Peyer's patch (tissue), 4 donors: ENCODE results near the gene CCDC83. TPM values are rescaled to one million over a fixed set of nuclear protein-coding genes. Genes with fewer than 3 reads are reported as not detected.

Experiments
- DNase-seq, 3 donors: peaks; one replicate each; pipeline ENCODE4 v3.0.0-alpha.2; 2017 to 2019
- H3K27ac ChIP-seq, 4 donors: fragments of 200-600 bp; sonication (generic); one replicate each; pipeline ENCODE4 v1.5.1; 2016 to 2019
- H3K27me3 ChIP-seq, 2 donors: fragments of 200-600 bp; sonication (generic); one replicate each; pipeline ENCODE4 v1.5.1; 2019
- H3K36me3 ChIP-seq, 3 donors: fragments of 200-600 bp; sonication (generic); one replicate each; pipeline ENCODE4 v1.5.1; 2016 to 2019
- H3K4me1 ChIP-seq, 4 donors: fragments of 200-600 bp; sonication (generic); one replicate each; pipeline ENCODE4 v1.5.1; 2016 to 2019
- H3K4me3 ChIP-seq, 4 donors: fragments of 200-600 bp; sonication (generic); 1 replicate in 3 of 4; 2 replicates in 1 of 4; pipeline ENCODE4 v1.5.1; 2016 to 2019; ENCODE audit warnings: mild to moderate bottlenecking in 1 of 4
- H3K9me3 ChIP-seq, 4 donors: fragments of 200-600 bp; sonication (generic); one replicate each; pipeline ENCODE4 v1.5.1; 2016 to 2019; ENCODE audit warnings: mild to moderate bottlenecking in 1 of 4
- POLR2A ChIP-seq, 2 donors: fragments of 450-650 bp; IDR thresholded peaks; one replicate each; pipeline ENCODE4 v1.5.1; 2017; ENCODE audit warnings: antibody characterized with exemption in 2 of 2, mild to moderate bottlenecking in 2 of 2, moderate library complexity in 2 of 2
- total RNA-seq, 4 donors: library from RNA; depleted of rRNA; stranded (reverse); fragments of >200 nt; gene quantifications; one replicate each; pipeline ENCODE4 v1.1.0, GENCODE V29; 2016
- TF ChIP-seq, protein P1 (sequence below), 6 experiments: fragments of 450-650 bp in 4 of 6; fragments of 200-600 bp in 2 of 6; sonication (generic) in 1 of 6; IDR thresholded peaks; one replicate each; pipeline ENCODE4 v1.5.1; 2017 to 2019; ENCODE audit warnings: antibody characterized with exemption in 6 of 6, mild to moderate bottlenecking in 3 of 6, moderate library complexity in 1 of 6

Gene CCDC83
- total RNA-seq, 4 donors from 2014 or later: not detected

DNA sequence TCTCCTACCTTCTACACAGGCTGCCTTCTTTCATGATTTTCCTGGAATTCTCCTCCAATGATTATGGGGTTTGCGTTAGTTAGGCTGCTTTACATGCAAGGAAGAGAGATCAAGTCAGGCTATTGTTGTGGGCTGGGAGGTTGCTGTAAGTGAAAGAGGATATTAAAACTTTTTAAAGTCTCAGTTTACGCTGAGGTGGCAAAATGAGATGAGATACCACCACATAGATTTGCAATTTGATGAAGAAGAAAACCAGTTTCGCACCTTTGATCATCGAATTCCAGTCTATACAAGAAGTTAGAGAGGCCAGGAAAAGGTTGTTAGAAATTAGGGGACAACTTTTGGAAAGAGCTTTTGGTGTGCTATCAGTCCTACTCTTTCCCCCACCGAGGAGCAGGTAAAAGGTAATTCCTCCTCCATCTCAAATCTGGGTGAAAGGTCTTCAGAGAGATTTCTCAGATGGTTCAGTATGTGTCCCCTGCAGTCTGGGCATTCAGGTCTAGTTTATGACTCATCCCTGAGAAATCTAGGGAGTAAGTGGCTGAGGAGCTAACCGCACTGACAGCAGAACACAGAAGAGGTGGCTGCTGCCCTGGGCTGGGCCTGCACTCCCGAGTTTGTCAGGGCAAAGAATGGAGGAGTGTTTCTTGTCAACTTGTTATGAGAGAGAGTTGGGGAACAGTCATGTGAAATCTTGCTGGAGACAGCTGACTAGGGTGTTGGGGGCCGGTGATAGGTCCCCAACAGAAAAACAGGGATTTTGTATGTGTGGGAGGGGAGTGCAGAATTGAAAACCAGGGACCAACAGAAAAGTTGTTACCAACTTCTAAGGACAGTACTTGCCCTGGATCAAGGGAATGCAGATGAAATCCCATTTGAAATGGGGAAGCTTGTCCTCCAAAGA is 34.7 kb downstream of the CCDC83 start:
- TF ChIP-seq POLR2A (IDR thresholded peaks at IDR 0.05): no peak
- Histone ChIP-seq H3K4me3 (no peak overlapping the region), H3K27ac (no peak overlapping the region), H3K27me3 (no peaks in the 10 kb centered on the region), H3K4me1 (no peaks in the 10 kb centered on the region), H3K36me3 (no peaks in the 10 kb centered on the region), H3K9me3 (no peaks in the 10 kb centered on the region)
- DNase-seq: no peak

GRCh38 chr11:85893395-85893794 is 38.2 kb downstream of the CCDC83 start:
- no peaks in the 10 kb centered on the region for H3K9me3 ChIP-seq
- no peaks in the 10 kb centered on the region for H3K4me1 ChIP-seq
- no peak overlapping the region for H3K4me3 ChIP-seq
- H3K36me3 ChIP-seq: no peaks in the 10 kb centered on the region
- H3K27ac ChIP-seq: no peak overlapping the region
- H3K27me3 ChIP-seq: no peaks in the 10 kb centered on the region
- no peak for DNase-seq
- no peak for TF ChIP-seq POLR2A (IDR thresholded peaks at IDR 0.05)
- TF ChIP-seq, protein P1, sequence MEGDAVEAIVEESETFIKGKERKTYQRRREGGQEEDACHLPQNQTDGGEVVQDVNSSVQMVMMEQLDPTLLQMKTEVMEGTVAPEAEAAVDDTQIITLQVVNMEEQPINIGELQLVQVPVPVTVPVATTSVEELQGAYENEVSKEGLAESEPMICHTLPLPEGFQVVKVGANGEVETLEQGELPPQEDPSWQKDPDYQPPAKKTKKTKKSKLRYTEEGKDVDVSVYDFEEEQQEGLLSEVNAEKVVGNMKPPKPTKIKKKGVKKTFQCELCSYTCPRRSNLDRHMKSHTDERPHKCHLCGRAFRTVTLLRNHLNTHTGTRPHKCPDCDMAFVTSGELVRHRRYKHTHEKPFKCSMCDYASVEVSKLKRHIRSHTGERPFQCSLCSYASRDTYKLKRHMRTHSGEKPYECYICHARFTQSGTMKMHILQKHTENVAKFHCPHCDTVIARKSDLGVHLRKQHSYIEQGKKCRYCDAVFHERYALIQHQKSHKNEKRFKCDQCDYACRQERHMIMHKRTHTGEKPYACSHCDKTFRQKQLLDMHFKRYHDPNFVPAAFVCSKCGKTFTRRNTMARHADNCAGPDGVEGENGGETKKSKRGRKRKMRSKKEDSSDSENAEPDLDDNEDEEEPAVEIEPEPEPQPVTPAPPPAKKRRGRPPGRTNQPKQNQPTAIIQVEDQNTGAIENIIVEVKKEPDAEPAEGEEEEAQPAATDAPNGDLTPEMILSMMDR (IDR thresholded peaks at IDR 0.05): no peak

DNA sequence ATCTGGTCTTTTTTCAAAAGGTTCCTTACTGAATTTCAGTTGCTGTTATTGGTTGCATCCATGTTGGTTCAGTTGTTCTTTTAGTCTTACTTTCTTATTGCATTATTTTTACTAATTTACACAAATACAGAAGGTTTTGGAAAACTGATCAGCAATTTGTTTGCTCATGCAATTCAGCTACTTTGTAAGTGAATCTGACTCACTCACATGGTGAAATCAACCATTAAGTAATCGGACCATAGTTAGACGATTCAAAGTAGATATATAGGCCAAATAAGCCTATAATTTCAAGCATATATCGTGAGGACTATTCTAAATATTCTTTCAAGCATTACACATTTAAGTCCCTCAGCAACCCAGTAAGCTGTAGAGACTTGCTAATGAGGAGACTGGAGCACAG is 41.7 kb downstream of the CCDC83 start:
- no peaks in the 10 kb centered on the region for H3K4me1 ChIP-seq
- TF ChIP-seq, protein P1 (IDR thresholded peaks at IDR 0.05): no peak
- no peak for TF ChIP-seq POLR2A (IDR thresholded peaks at IDR 0.05)
- no peak for DNase-seq
- H3K27me3 ChIP-seq: no peaks in the 10 kb centered on the region
- no peak overlapping the region for H3K27ac ChIP-seq
- no peak overlapping the region for H3K4me3 ChIP-seq
- H3K9me3 ChIP-seq: no peaks in the 10 kb centered on the region
- no peaks in the 10 kb centered on the region for H3K36me3 ChIP-seq

DNA sequence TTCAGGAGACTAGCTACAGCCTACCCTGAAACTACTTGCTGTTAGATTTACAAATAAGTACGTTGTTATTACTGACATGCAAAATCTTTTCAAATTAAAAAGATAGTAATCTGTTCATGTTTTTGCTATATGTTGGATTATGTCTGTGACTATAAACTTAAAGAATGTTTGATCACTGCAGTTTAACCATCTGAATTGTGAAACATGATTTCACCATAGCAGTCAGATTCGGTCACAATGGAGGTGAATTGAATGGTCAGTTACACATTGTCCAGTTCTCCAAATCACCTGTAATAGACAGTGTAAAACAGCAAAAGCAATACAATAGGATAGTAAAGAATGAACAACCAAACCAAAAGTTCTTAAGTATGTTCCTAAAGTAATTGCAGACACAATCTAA is 43.3 kb downstream of the CCDC83 start:
- Histone ChIP-seq H3K4me3 (no peak overlapping the region), H3K36me3 (no peaks in the 10 kb centered on the region), H3K27me3 (no peaks in the 10 kb centered on the region), H3K4me1 (no peaks in the 10 kb centered on the region), H3K27ac (no peak overlapping the region), H3K9me3 (no peaks in the 10 kb centered on the region)
- no peak for DNase-seq
- TF ChIP-seq POLR2A (IDR thresholded peaks at IDR 0.05): no peak

- H3K27ac ChIP-seq: no peak overlapping the region
- no peak overlapping the region for H3K4me3 ChIP-seq
- H3K4me1 ChIP-seq: no peaks in the 10 kb centered on the region
- no peaks in the 10 kb centered on the region for H3K36me3 ChIP-seq
- no peak for DNase-seq
- no peak for TF ChIP-seq POLR2A (IDR thresholded peaks at IDR 0.05)
- TF ChIP-seq, protein P1 (IDR thresholded peaks at IDR 0.05): no peak
- no peaks in the 10 kb centered on the region for H3K27me3 ChIP-seq
- H3K9me3 ChIP-seq: no peaks in the 10 kb centered on the region
Measured at GRCh38 chr11:85902353-85902752, 47.2 kb downstream of the CCDC83 start.

- H3K4me1 ChIP-seq: no peaks in the 10 kb centered on the region
- DNase-seq: no peak
- H3K9me3 ChIP-seq: no peaks in the 10 kb centered on the region
- no peaks in the 10 kb centered on the region for H3K27me3 ChIP-seq
- no peaks in the 10 kb centered on the region for H3K36me3 ChIP-seq
- TF ChIP-seq, protein P1 (IDR thresholded peaks at IDR 0.05): no peak
- no peak for TF ChIP-seq POLR2A (IDR thresholded peaks at IDR 0.05)
- H3K4me3 ChIP-seq: no peak overlapping the region
- H3K27ac ChIP-seq: no peak overlapping the region
Measured at GRCh38 chr11:85903406-85903805, 48.2 kb downstream of the CCDC83 start.
